ENCODE data around the gene VLDLR.

The VLDLR gene

DNA sequence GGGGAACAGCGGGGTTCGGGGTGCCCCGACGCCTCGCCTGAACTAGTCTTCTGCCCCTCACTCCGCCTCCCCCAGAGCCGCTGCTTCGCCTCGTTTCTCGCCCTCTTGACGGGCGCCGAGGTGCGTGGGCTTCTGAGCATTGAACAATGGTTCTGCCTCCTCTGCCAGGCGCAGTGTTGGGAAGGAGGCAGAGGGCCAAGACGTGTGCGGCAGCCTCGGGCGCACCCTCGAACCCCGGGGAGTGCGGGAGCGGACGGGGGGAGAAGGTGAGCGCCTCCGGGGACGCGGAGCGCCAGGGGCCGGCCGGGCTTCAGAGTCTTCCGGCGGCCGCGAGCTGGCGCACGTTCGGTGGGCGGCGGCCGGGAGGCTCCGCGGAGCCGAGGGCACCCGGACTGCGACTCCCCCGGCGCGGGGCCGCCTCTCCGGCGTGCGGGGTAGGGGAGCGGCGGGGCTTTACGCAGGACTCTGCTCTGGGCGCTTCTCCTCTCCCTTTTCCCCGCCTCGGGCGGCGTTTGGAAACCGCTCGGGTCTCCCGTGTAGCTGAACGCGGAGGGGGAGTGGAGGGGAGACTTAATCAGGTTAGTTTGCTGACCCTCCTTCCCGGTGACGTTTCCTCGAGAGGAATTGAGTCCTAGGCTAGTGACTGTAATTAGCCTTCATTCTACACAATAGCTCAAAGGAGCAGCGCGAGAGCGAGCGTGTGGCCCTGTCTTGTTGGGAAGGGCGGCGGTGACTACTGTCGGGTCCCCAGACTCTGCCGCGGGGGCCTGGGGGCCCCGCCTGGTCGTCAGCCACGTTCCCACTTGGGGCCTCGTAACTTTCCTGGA is 1.1 kb downstream of the VLDLR start:
- DNase-seq, result no peak

DNA sequence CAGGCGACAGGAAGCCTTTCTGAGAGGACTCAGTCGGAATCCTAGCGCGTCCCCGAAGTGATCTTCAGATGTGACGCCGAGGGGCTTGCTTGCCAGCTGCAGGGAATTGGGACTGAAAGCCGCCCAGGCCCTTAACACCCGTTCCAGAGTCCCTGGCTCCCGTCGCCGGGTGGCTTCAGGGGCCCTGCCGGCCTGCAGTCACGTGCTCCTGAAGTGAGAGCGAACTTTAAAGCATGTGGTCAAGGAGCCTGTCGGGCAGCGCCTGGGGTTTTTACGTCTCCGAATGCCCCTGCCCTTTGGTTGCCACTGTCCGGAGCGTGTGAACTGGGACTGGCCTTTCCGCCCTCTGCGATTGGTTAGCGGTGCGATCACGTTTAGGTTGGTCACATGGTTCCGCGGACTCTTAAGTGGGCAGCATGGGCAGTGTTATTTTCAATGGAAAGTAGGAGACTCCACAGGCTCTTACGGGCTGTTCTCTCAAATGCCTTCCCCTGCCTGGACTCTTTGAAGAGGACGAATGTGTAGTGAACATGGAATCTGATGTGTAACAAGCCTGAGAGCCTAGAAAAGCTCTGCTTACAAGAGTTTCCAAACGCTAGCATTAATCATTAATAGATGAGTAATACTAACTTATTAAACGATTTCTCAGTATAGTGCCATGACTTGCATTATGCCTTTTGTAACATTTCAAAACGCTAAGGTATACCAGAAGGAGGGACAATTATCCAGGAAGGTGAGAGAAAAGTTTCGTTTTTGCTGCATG is 1.9 kb downstream of the VLDLR start:
- no peak for DNase-seq

DNA sequence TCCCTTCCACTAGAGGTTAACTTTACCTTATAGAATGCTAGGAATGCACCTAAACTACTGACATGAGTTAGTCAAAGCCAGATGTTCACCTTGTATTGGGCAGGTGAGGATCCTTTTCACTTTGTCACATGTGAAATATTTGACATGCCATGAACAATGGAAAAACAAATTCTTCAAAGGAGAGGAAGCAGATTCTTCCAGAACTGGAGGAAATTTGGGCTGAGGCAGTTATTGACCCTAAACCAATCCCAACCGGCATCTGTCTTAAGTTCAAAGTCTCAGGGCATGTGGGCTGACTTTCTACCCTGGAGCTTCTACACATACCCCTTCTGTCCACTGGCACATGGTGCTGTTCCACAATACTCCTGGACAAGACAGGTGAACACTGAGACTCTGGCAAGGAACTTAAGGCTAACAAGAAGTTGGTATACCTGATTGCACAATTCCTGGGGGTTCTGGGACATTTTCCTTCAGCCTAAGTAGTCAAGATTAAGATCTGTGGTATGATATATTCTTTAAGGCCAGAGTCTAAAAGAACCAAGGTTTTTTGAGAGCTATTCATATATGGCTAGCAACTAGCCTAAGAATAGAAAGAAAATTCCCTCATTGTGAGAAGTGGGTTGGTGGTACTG is 2.6 kb downstream of the VLDLR start:
- DNase-seq, result no peak

DNA sequence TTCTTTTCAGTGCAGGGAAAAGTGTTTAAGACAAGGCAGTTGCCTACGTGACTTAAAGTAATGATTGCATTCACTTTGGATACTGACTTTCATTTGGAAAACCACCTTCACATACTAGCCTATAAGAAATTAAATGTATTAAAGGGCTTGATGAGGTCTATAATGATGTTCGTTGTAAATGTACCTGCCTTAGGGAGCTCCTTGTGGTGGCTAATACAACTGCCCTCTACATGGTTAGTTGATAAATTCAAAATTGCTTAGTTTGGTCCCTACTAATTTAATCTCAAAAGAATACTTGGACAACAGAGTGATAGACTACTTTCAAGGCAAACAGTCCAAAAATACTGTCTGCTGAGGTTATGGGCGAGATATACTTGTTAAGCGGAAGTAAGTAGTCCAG is 3.8 kb downstream of the VLDLR start:
- DNase-seq, result no peak

DNA sequence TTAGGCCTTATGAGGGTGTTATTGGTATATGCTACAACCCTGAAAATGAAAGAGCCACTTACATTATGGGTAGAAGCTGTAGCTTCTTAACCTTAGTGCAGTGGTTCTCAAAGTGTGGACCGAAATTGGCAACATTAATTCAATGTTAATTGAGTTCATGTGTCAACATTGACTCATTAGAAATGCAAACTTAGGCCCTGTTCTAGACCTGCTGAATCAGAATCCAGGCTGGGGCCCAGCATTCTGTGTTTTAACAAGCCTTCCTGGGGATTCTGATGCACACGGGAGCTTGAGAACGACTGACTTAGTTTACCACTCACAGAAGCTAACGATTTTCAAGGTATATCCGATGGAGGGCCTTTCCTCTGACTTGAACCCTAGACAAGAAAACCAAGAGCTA is 7.3 kb downstream of the VLDLR start:
- DNase-seq, result no peak

DNA sequence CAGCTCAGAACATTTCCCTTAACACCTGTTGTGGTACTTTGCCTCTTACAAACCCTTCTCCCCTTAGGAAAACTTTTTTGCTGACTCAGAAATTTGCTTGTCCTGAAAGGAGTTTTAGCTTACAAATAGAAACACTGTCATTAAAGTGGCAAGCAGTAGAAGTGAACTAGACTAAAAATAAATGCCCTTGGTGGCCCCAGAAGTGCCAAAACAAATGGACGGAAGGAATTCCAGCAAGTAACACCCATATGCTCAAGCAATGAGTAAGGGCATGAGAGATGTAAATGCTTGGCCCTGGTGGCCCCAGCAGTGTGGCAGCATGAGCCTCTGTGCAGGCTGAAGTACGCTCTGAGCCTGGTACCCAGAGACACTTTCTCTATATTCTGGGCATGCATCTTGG is 8.6 kb downstream of the VLDLR start:
- DNase-seq, result no peak

DNA sequence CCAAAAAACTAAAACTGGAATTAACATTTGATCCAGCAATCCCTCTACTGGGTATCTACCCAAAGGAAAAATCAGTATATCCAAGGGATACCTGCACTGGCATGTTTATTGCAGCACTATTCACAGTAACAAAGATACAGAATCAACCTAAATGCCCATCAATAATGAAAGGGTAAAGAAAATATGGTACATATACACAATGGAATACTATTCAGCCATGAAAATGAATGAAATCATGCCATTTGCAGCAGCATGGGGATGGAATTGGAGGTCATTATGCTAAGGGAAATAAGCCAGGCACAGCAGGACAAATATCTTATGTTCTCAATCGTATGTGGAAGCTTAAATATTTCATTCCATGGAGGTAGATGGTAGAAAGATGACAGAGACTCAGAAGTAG is 9.7 kb downstream of the VLDLR start:
- DNase-seq, result no peak

DNA sequence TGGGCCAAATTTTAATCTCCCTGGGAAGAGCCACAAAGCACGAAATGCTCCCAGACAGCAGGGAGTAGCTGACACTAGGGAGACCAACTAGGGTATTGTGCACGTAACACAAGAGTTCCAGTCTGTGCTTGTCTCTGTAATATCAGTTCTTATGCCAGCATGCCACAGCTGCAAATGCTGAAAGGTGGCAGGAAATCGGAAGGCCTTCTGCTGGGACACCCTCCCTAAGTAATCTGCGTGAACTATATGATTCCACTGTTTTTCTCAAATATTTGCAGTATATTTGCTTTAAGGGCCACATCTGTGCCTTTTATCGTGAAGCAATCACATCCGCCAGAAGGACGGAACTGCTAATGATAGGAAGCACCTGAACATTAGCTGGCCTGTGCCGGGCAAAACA is 12.6 kb downstream of the VLDLR start:
- no peak for DNase-seq

DNA sequence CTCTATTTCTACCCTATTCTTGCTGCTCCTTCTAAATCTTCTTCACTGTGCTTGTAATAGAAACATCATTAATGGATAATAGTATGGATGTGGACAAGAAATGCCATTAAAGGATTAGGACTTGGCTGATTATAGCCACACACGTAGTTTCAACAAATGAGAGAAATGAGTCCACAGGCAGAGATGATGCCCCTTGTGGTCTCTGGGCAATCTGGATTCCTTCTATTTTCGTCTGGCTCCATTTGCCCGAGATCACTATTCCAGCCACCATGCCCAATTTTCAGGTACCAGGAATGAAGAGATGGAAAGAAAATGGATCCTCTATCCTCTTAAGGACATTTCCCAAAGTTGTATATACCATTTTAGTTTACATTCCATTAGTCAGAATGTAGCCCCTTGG is 13.2 kb downstream of the VLDLR start:
- DNase-seq, result no peak

DNA sequence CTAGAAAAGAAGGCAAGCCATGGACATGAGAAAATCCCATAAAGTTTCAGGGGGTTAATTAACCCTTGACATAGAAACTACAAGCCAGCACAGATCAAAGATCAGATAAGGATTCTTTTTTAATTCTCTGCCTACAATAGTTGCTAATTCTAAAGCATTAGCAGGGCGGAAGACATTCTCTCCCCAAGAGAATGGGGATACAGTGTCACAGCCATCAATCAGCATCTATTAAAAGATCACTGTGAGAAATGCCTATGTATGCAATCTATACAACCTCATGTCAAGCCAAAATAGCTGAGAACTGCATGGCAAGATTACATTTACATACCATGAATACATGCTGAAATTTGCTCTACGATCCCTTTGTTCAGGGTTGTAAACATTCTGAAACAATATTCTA is 14.3 kb downstream of the VLDLR start:
- DNase-seq, result no peak

DNA sequence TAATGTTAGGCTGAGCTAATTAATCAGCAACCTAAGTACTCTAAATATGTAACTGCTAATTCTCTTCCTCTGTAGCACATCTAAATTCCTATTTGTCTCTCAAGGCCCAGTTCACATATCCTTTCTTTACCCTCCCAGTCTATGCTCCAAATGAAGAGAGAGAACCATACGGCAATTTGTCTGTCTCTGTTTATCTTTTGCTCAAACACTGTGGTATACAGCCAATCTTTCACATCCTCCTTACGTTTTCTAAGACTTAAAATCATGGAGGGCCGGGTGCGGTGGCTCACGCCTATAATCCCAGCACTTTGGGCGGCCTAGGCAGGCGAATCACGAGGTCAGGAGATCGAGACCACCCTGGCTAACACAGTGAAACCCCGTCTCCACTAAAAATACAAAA is 15.8 kb downstream of the VLDLR start:
- DNase-seq, result no peak

DNA sequence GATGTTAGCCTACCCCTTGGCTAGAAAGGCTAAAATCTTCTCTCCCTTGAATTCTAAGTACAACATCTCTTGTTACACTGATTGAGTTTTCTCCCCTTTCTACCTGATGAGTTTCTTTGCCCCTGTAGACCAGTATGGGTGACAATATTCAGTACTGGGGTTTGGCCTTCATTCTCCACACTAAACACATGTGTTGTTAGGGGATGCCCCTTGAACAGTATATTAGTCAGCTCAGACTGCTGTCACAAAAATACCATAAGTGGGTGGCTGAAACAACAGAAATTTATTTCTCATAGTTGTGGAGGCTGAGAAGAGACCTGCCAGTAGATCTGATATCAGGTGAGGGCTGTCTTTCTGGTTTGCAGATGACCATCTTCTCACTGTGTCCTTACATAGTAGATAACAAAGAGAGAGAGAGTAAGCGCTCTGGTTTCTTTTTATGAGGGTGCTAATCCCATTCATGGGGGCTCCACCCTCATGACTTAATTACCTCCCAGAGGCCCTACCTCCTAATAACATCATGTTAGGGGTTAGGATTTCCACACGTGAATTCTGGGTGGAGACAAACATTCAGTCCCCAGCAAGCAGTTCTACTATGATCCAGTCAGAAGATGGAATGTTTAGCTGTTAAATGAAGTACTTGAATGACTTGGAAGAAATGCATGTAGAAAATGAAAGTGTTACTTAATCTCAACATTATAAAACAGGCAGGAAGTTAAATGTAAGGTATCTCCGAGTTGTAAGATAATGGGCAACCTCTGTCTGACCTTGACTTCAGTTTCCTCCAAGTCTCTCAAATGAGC is 17.5 kb downstream of the VLDLR start:
- DNase-seq, result peak; percentile 39

DNA sequence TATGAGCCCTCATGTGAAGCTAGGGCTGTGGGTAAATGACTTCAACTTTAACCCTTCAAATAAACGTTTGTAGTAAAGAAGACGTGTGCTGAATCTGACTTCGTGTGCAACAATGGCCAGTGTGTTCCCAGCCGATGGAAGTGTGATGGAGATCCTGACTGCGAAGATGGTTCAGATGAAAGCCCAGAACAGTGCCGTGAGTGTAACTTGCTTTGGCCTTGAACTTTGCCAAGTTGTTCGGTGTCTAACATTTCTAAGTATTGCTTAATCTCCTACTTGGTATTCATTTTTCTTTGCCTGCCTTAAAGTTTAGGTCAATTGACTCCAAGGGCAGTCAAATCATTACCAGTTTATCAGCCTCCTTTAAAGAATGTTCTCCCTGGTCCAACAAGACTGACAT is 18.2 kb downstream of the VLDLR start:
- no peak for DNase-seq

DNA sequence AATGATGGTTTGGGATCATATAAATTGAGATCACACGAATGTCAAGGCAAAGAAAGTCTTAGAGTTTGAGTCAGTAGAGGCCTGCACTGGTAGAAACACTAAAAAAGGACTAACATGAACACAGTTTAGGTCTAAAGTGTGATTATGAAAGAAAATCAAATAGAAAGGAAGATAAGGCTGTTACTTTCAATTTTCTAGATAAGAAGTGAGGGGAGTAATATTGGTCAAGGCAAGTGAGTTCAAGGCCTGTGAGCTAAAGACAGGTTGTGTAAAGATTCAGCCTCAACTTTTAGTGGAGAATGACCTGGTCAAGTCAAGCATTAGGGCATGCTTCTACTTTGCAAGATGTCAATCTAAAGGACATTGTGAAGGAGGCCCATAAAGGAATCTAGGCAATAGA is 19.0 kb downstream of the VLDLR start:
- DNase-seq, result no peak

DNA sequence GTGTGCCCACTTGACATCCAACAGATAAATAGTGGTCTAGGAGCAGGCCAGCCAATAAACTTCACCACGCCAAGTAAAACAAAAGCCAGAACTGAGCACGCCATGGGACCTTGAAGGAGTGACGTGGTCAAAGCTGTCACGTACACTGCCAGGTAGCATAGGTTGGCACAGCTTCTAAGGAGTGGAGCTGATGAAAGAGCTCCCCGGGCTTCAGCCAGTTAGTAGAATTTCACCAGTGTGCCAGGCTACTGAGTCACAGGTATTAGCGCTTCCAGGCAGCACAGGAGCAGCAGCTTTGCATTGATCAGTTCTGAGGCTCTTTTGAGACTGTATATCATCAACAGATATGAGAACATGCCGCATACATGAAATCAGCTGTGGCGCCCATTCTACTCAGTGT is 19.4 kb downstream of the VLDLR start:
- DNase-seq, result no peak

DNA sequence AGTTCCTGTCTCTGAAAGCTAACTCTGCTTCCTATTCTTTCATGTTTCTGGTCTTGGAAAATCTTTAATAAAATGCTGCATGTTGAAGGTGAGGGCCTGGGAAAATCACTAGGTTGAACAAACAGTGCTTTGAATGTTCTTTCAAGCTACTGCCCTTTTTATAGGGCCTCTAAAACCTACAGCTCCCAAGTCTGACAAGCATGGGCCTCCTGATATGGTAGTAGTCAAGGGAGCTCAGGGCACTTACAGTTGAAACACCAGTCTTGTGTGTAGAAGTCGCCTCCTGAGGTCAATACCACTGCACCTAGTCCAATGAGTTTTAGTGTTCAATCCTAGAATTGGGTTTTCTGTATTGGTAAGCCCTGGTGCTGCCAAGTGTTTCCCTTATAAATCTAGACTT is 20.5 kb downstream of the VLDLR start:
- DNase-seq, result no peak

DNA sequence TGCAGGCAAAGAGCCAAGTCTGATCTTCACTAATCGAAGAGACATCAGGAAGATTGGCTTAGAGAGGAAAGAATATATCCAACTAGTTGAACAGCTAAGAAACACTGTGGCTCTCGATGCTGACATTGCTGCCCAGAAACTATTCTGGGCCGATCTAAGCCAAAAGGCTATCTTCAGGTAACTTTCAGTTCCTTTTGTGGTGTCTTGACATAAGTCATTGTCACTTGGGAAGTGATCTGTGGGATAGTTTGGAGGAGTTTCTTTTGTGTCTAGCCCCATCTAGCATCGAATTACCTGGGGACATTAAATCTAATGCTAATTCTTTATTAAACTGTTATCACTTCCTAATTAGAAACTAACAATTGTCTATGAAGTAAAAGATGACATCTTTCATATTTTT is 24.0 kb downstream of the VLDLR start:
- no peak for DNase-seq

DNA sequence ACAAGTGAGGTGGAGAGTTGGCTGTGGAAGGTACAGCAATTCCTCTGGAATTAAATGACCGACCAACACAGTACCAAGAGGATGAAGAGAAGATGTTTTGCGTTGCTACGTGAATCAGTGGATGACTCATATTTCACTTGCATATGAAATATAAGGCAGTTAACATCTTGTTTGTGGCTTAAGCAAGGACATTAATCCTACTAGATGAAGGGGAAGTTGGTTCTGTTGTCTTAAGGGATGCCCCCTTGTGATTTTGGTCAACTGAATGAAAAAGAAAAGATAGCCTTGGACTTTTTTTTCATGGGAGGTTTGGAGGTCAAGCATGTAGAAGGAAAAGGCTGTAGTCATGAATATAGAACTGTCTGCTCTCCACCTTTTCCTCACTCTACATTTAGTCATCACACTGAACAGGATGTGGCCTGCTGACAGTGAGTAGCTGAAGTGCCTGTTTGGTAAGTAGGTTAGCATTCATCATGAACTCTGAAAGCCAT is 33.9 kb downstream of the VLDLR start:
- peak; percentile 83 for DNase-seq

DNA sequence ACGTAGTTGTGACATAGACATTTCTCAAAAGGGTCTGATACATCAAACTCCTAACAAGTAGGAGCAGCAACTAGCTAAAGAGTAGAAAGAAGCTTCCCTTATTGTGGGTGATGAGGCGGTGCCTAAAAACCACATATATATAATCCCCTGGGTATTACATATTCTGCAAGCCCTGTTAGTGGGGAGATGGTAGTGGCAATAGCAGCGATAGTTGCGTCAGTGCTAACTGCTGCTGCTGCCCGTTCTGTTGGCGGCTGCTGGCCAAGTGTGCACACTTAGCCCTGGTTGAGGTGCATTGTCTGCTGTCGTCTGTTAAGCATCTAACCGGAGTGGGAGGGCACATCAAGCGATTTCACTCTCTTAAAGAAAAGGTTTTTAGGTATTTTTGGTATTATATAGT is 35.8 kb downstream of the VLDLR start:
- peak; percentile 35 for DNase-seq

DNA sequence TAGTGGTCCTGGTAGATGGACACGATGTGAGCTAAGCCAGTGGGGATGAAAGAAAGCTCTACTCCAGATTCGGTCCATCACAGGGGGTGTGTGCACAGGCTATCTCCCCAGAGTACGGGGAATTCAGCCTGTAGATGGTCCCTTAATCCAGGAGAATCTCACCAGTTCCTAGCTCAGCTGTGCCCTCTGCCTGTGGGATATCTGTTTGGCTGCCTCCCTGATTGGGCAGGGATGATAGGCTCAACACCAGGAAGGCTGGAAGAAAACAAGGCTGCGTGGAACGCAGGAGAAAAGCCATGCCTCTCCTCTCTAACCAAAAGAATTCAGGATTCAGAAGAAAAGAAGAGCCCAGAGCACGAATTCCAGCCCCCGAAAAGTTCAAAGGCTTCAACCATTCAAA is 40.9 kb downstream of the VLDLR start:
- no peak for DNase-seq

DNA sequence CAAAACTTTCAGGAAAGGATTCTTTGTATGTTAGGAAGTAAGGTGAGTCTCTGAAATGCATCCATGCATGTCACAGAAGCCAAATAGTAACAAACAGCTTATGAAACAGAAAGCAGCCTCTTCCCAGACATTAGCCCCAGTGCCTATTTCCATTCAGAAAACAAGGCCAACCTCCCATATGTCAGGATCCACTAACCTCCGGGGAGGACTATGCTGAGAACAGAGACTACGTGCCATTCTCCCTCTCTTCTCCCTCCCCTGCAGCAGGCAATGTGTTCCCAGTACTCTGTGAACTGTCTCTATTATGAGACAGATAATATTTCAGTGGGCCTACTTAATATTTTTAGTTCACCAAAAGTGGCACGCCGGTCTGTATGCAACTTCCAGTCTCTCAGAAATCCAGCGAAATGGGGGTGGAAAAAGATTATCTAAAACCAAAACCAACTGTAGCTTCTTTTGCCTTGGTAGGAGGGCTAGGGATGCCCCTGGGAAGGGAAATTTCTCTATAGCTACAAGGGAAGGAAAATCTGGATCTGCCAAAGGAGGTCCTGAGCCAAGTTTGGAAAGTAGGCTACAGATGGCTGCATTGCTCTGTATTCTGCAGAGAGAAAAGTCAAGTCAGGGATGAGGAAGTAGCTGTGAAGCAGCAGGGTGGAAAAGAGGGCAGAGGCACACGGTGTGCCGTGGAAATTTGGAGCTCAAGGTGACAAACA is 42.0 kb downstream of the VLDLR start:
- DNase-seq, result no peak

Measured in activated CD4-positive, alpha-beta T cell treated with anti-CD3 and anti-CD28 coated beads, Interleukin-2, amount 50 U/mL, for 16 hours (primary cell).